HEK293T (cell line): ENCODE measurements around the gene RBM28.

Experiments
- CTCF ChIA-PET: fragments of 350-600 bp; formaldehyde crosslinking; extraction: SDS; loops from one replicate; lab custom pipeline; 2021; ENCODE audit warnings: antibody characterized with exemption, inconsistent platforms; lab: Yijun Ruan, JAX
- POLR2A ChIA-PET: fragments of 350-600 bp; formaldehyde crosslinking; extraction: SDS; loops from one replicate; lab custom pipeline; 2020; ENCODE audit warnings: antibody characterized with exemption, inconsistent platforms; lab: Yijun Ruan, JAX
- DNase-seq: peaks from one replicate; pipeline ENCODE4 v3.0.0; 2012; ENCODE audit warnings: mixed read lengths; ENCODE audit errors: extremely low spot score
- ARNT ChIP-seq: fragments of 450-650 bp; IDR thresholded peaks from 2 replicates; pipeline ENCODE4 v1.6.1; 2017; ENCODE audit warnings: mild to moderate bottlenecking
- BHLHE40 ChIP-seq: fragments of 450-650 bp; IDR thresholded peaks from 2 replicates; pipeline ENCODE4 v1.6.1; 2016; ENCODE audit warnings: mild to moderate bottlenecking, moderate library complexity, borderline replicate concordance
- CTBP1 ChIP-seq: fragments of 450-650 bp; IDR thresholded peaks from 2 replicates; pipeline ENCODE4 v1.6.1; 2016; ENCODE audit warnings: borderline replicate concordance
- ELF4 ChIP-seq: fragments of 450-650 bp; IDR thresholded peaks from 2 replicates; pipeline ENCODE4 v1.6.1; 2017; ENCODE audit warnings: antibody characterized with exemption
- FOXA1 ChIP-seq: fragments of 450-650 bp; IDR thresholded peaks from 2 replicates; pipeline ENCODE4 v1.6.1; 2016; ENCODE audit warnings: mild to moderate bottlenecking
- FOXK2 ChIP-seq: fragments of 450-650 bp; IDR thresholded peaks from 2 replicates; pipeline ENCODE4 v1.6.1; 2016; ENCODE audit warnings: mild to moderate bottlenecking
- FOXM1 ChIP-seq: fragments of 450-650 bp; IDR thresholded peaks from 2 replicates; pipeline ENCODE4 v1.6.1; 2017; ENCODE audit warnings: mild to moderate bottlenecking, borderline replicate concordance
- HDGF ChIP-seq: fragments of 450-650 bp; IDR thresholded peaks from 2 replicates; pipeline ENCODE4 v1.6.1; 2017; ENCODE audit warnings: antibody characterized with exemption, borderline replicate concordance
- L3MBTL2 ChIP-seq: fragments of 450-650 bp; conservative IDR thresholded peaks from 2 replicates; pipeline ENCODE4 v1.6.1; 2016; ENCODE audit warnings: mild to moderate bottlenecking
- LEF1 ChIP-seq: fragments of 450-650 bp; IDR thresholded peaks from 2 replicates; pipeline ENCODE4 v1.6.1; 2017; ENCODE audit warnings: mild to moderate bottlenecking, borderline replicate concordance
- NFRKB ChIP-seq: fragments of 450-650 bp; IDR thresholded peaks from 2 replicates; pipeline ENCODE4 v1.6.1; 2016; ENCODE audit warnings: mild to moderate bottlenecking, moderate library complexity
- PKNOX1 ChIP-seq: fragments of 450-650 bp; IDR thresholded peaks from 2 replicates; pipeline ENCODE4 v1.6.1; 2016
- SP1 ChIP-seq: fragments of 450-650 bp; IDR thresholded peaks from 2 replicates; pipeline ENCODE4 v1.6.1; 2017
- SUZ12 ChIP-seq: fragments of 450-650 bp; IDR thresholded peaks from 2 replicates; pipeline ENCODE4 v1.6.1; 2016; ENCODE audit warnings: mild to moderate bottlenecking
- TARDBP ChIP-seq: fragments of 450-650 bp; IDR thresholded peaks from 2 replicates; pipeline ENCODE4 v1.6.1; 2016
- ZNF384 ChIP-seq: fragments of 450-650 bp; IDR thresholded peaks from 2 replicates; pipeline ENCODE4 v1.6.1; 2016

The RBM28 gene

GRCh38 chr7:128343554-128344430, at the start of gene RBM28:
Gene RBM28 (minus strand): TSS chr7:128343908. CDS start chr7:128343793, 115 bp downstream.
- peak; percentile 90 for DNase-seq
- TF ChIP-seq CTBP1 (peak; percentile 85; the same call in 1 of the 2 replicates), LEF1 (no peak), L3MBTL2 (peak; percentile 97), NFRKB (peak; percentile 45; the same call in 1 of the 2 replicates), ZNF384 (peak; percentile 74; the same call in 1 of the 2 replicates), BHLHE40 (no peak), ARNT (0 out of 2 replicates have a peak, but pooled peaks have one; percentile 45), FOXK2 (no peak), SP1 (no peak), ELF4 (peak; percentile 81)
- ChIA-PET CTCF (interaction anchor here (0.6 to 3.2 kb wide), 6 partner anchors 15 to 83 kb away, joined by 4 to 19 read pairs (median 10); no protein-coding TSS in a partner anchor), POLR2A (interaction anchor here (0.6 to 2.3 kb wide), 20 partner anchors 9 to 115 kb away, joined by 3 to 13 read pairs (median 4); partner anchors contain the start of genes HILPDA and IMPDH1)

- ChIA-PET CTCF (interaction anchor here (1.8 to 2.7 kb wide), 3 partner anchors 12 to 45 kb away, joined by 8 to 21 read pairs (median 11); no protein-coding TSS in a partner anchor), POLR2A (interaction anchor here (1.0 kb wide), 1 partner anchor 49 kb away, joined by 3 read pairs; the partner anchor contains the start of gene RBM28)
Observed at GRCh38 chr7:128392446-128393327, 49.0 kb upstream of the RBM28 start.

GRCh38 chr7:128391805-128392204, 48.1 kb upstream of the RBM28 start:
- no peak for DNase-seq
- TF ChIP-seq FOXA1: no peak
- ChIA-PET POLR2A (no interaction called here), CTCF (interaction anchor here (1.0 to 2.7 kb wide), 3 partner anchors 11 to 44 kb away, joined by 3 to 21 read pairs (median 8); no protein-coding TSS in a partner anchor)

More at GRCh38 chr7:128392446-128393327, 49.0 kb upstream of the RBM28 start:
- no peak for TF ChIP-seq SUZ12
- TF ChIP-seq TARDBP: no peak
- no peak for TF ChIP-seq NFRKB
- no peak for TF ChIP-seq ARNT
- no peak for TF ChIP-seq BHLHE40
- TF ChIP-seq L3MBTL2: no peak
- no peak for TF ChIP-seq ZNF384
- TF ChIP-seq SP1: no peak
- no peak for TF ChIP-seq CTBP1
- TF ChIP-seq FOXM1: no peak
- no peak for TF ChIP-seq ELF4
- TF ChIP-seq FOXK2: no peak
- TF ChIP-seq LEF1: no peak
- TF ChIP-seq FOXA1: no peak
- TF ChIP-seq HDGF: no peak
- no peak for TF ChIP-seq PKNOX1
- DNase-seq: no peak

GRCh38 chr7:128390871-128391565, 47.3 kb upstream of the RBM28 start:
- TF ChIP-seq CTBP1: no peak
- no peak for TF ChIP-seq ARNT
- no peak for TF ChIP-seq L3MBTL2
- no peak for TF ChIP-seq TARDBP
- TF ChIP-seq ZNF384: no peak
- TF ChIP-seq ELF4: no peak
- TF ChIP-seq BHLHE40: no peak
- no peak for TF ChIP-seq SUZ12
- TF ChIP-seq FOXA1: no peak
- DNase-seq: no peak
- ChIA-PET POLR2A (no interaction called here), CTCF (interaction anchor here (0.7 to 2.2 kb wide), 7 partner anchors 10 to 68 kb away, joined by 3 to 21 read pairs (median 4); no protein-coding TSS in a partner anchor)

- DNase-seq: no peak
- CTCF ChIA-PET: interaction anchor here (1.0 to 5.7 kb wide), 5 partner anchors 8 to 41 kb away, joined by 4 to 122 read pairs (median 7); no protein-coding TSS in a partner anchor
- POLR2A ChIA-PET: no interaction called here
- TF ChIP-seq LEF1 (no peak), ZNF384 (no peak)
Observed at GRCh38 chr7:128389618-128390329, 46.1 kb upstream of the RBM28 start.

- ChIA-PET POLR2A (interaction anchor here (0.8 kb wide), 1 partner anchor 45 kb away, joined by 3 read pairs; the partner anchor contains the start of gene RBM28), CTCF (interaction anchor here (1.0 to 5.7 kb wide), 5 partner anchors 8 to 41 kb away, joined by 4 to 122 read pairs (median 7); no protein-coding TSS in a partner anchor)
- TF ChIP-seq ARNT: no peak
- TF ChIP-seq NFRKB: no peak
- no peak for TF ChIP-seq ELF4
- no peak for TF ChIP-seq TARDBP
- TF ChIP-seq HDGF: no peak
- no peak for TF ChIP-seq SUZ12
- no peak for TF ChIP-seq BHLHE40
- TF ChIP-seq L3MBTL2: no peak
- TF ChIP-seq FOXM1: no peak
- no peak for TF ChIP-seq SP1
- no peak for TF ChIP-seq PKNOX1
- no peak for TF ChIP-seq CTBP1
- TF ChIP-seq LEF1: no peak
- no peak for TF ChIP-seq FOXA1
- no peak for TF ChIP-seq FOXK2
- no peak for TF ChIP-seq ZNF384
- no peak for DNase-seq
Observed at GRCh38 chr7:128389085-128389617, 45.4 kb upstream of the RBM28 start.
